DOHH2 (cell line): Measurements from ENCODE around the gene PRKCE.
A peak's percentile ranks its signal among the peaks of the same experiment; 100 is the strongest.

Source experiments
- EZH2phosphoT487 ChIP-seq: fragments of 200-600 bp; sonication (generic); IDR thresholded peaks from 2 replicates; pipeline ENCODE4 v1.6.1; 2017; ENCODE audit warnings: borderline replicate concordance, mild to moderate bottlenecking, antibody characterized with exemption, low read length, moderate library complexity, mixed read lengths
- TF ChIP-seq, protein P1 (sequence below): fragments of 200-600 bp; sonication (generic); IDR thresholded peaks from one replicate; pipeline ENCODE4 v1.5.1; 2014; ENCODE audit warnings: antibody characterized with exemption, mild to moderate bottlenecking, low read depth, low read length; ENCODE audit not compliant: poor library complexity, severe bottlenecking

DNA sequence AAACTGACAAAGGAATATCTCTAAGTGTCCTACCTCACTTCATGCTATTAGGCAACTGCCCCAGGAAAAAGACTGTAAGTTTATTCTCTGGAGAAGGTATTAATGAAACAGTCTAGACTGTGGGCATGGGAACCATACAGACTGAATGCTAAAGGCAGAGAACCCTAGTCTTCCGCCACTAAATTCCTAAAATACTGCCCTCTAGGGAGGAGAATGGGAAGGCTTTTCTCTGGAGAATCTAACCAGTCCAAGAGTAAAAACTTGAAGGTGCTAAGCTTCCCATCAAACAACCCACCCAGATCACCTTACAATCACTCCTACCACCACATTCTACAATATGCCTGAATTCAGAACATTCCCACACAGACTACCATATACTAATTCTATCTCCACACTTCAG, 43.8 kb upstream of the PRKCE start:
- no peak for TF ChIP-seq EZH2phosphoT487
- TF ChIP-seq, protein P1, sequence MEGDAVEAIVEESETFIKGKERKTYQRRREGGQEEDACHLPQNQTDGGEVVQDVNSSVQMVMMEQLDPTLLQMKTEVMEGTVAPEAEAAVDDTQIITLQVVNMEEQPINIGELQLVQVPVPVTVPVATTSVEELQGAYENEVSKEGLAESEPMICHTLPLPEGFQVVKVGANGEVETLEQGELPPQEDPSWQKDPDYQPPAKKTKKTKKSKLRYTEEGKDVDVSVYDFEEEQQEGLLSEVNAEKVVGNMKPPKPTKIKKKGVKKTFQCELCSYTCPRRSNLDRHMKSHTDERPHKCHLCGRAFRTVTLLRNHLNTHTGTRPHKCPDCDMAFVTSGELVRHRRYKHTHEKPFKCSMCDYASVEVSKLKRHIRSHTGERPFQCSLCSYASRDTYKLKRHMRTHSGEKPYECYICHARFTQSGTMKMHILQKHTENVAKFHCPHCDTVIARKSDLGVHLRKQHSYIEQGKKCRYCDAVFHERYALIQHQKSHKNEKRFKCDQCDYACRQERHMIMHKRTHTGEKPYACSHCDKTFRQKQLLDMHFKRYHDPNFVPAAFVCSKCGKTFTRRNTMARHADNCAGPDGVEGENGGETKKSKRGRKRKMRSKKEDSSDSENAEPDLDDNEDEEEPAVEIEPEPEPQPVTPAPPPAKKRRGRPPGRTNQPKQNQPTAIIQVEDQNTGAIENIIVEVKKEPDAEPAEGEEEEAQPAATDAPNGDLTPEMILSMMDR = peak; percentile 44
